GM23338 (cell line): ENCODE measurements around the gene CDCA7L. TPM values are rescaled to one million over a fixed set of nuclear protein-coding genes. Genes with fewer than 3 reads are reported as not detected.

Experiments
- ATAC-seq: fragments of 200-7000 bp; cut with Tn5 transposase; 3 replicates; pipeline ENCODE4 v1.9.1; 2020
- DNase-seq: peaks from one replicate; pipeline ENCODE4 v3.0.0-alpha.2; 2015; ENCODE audit warnings: low spot score
- H2AFZ ChIP-seq: fragments of 200-600 bp; sonication (generic); 2 replicates; pipeline ENCODE4 v1.8.0; 2016; ENCODE audit warnings: antibody characterized with exemption, mild to moderate bottlenecking, moderate library complexity
- H3F3A ChIP-seq: fragments of 200-600 bp; sonication (generic); replicated peaks from 2 replicates; pipeline ENCODE4 v1.8.0; 2017; ENCODE audit warnings: antibody characterized with exemption, mixed run types, low read depth
- H3K27ac ChIP-seq: fragments of 200-600 bp; sonication (generic); 2 replicates; pipeline ENCODE4 v1.6.1; 2016; ENCODE audit warnings: low read depth
- H3K27me3 ChIP-seq: fragments of 200-600 bp; sonication (generic); 2 replicates; pipeline ENCODE4 v1.8.0; 2016; ENCODE audit warnings: mild to moderate bottlenecking, mixed run types, moderate library complexity; ENCODE audit not compliant: insufficient read depth
- H3K36me3 ChIP-seq: fragments of 200-600 bp; sonication (generic); 2 replicates; pipeline ENCODE4 v1.8.0; 2016; ENCODE audit warnings: mild to moderate bottlenecking; ENCODE audit not compliant: insufficient read depth
- H3K4me1 ChIP-seq: fragments of 200-600 bp; sonication (generic); 2 replicates; pipeline ENCODE4 v1.8.0; 2016; ENCODE audit warnings: mild to moderate bottlenecking, moderate library complexity; ENCODE audit not compliant: insufficient read depth
- H3K4me2 ChIP-seq: fragments of 200-600 bp; sonication (generic); 2 replicates; pipeline ENCODE4 v1.7.1; 2017; ENCODE audit warnings: mixed run types
- H3K4me3 ChIP-seq: fragments of 200-600 bp; sonication (generic); 2 replicates; pipeline ENCODE4 v1.6.1; 2016; ENCODE audit warnings: mixed run types
- H3K79me2 ChIP-seq: fragments of 200-600 bp; sonication (generic); replicated peaks from 2 replicates; pipeline ENCODE4 v1.8.0; 2017; ENCODE audit warnings: mild to moderate bottlenecking; ENCODE audit not compliant: insufficient read depth
- H3K9me2 ChIP-seq: fragments of 200-600 bp; sonication (generic); 2 replicates; pipeline ENCODE4 v1.8.0; 2017; ENCODE audit not compliant: insufficient read depth
- H4K20me1 ChIP-seq: fragments of 200-600 bp; sonication (generic); replicated peaks from 2 replicates; pipeline ENCODE4 v1.8.0; 2017; ENCODE audit warnings: mild to moderate bottlenecking; ENCODE audit not compliant: insufficient read depth
- H3K27ac Mint-ChIP-seq: 2 replicates; pipeline ENCODE4 v1.8.0; 2020; ENCODE audit warnings: inconsistent platforms, mild to moderate bottlenecking, moderate library complexity, mixed read lengths
- H3K27me3 Mint-ChIP-seq: 3 replicates; pipeline ENCODE4 v1.8.0; 2022; ENCODE audit warnings: low read depth, mild to moderate bottlenecking, moderate library complexity, mixed read lengths, inconsistent platforms; ENCODE audit not compliant: insufficient read depth, poor library complexity
- H3K36me3 Mint-ChIP-seq: 3 replicates; pipeline ENCODE4 v1.8.0; 2021; ENCODE audit warnings: low read depth, mild to moderate bottlenecking, inconsistent platforms, moderate library complexity, mixed read lengths
- H3K4me1 Mint-ChIP-seq: 3 replicates; pipeline ENCODE4 v1.8.0; 2020; ENCODE audit warnings: mild to moderate bottlenecking, inconsistent platforms, mixed read lengths
- H3K4me3 Mint-ChIP-seq: 3 replicates; pipeline ENCODE4 v1.8.0; 2021; ENCODE audit warnings: moderate library complexity, mild to moderate bottlenecking, inconsistent platforms, mixed read lengths
- H3K9me3 Mint-ChIP-seq: 3 replicates; pipeline ENCODE4 v1.8.0; 2020; ENCODE audit warnings: moderate library complexity, mild to moderate bottlenecking, inconsistent platforms, mixed read lengths
- CREB1 ChIP-seq: fragments of 250-450 bp; sonication (Bioruptor Pico); IDR thresholded peaks from 2 replicates; pipeline ENCODE4 v1.5.0; 2020; ENCODE audit warnings: low read depth, mild to moderate bottlenecking, moderate library complexity
- EZH2phosphoT487 ChIP-seq: fragments of 200-600 bp; sonication (generic); IDR thresholded peaks from one replicate; pipeline ENCODE4 v1.8.1; 2018; ENCODE audit warnings: antibody characterized with exemption; ENCODE audit not compliant: unreplicated experiment
- NANOG ChIP-seq: IDR thresholded peaks from 2 replicates; pipeline ENCODE4 v1.6.1; 2016; ENCODE audit warnings: antibody characterized with exemption, borderline replicate concordance
- STAT1 ChIP-seq: IDR thresholded peaks from one replicate; pipeline ENCODE4 v1.6.1; 2016; ENCODE audit warnings: antibody characterized with exemption; ENCODE audit not compliant: unreplicated experiment
- ZNF114 ChIP-seq: fragments of 250-450 bp; sonication (Bioruptor Pico); IDR thresholded peaks from 2 replicates; pipeline ENCODE4 v1.5.0; 2020; ENCODE audit warnings: mild to moderate bottlenecking, moderate library complexity
- ZNF331 ChIP-seq: fragments of 250-450 bp; sonication (Bioruptor Pico); IDR thresholded peaks from 2 replicates; pipeline ENCODE4 v1.5.0; 2020; ENCODE audit warnings: low read depth, mild to moderate bottlenecking, moderate library complexity
- polyA plus RNA-seq: library from polyadenylated mRNA; unstranded; fragments of >200 nt; fragmentation: Nextera tagmentation; extraction: Ambion mirVana; gene quantifications from 2 replicates; pipeline ENCODE4 v1.2.1, GENCODE V29; 2016
- total RNA-seq: library from RNA; depleted of rRNA; stranded (reverse); fragments of >200 nt; shearing (Covaris generic); gene quantifications from 2 replicates; pipeline ENCODE4 v1.2.3, GENCODE V29; 2014
- TF ChIP-seq, protein P1 (sequence below): IDR thresholded peaks from 2 replicates; pipeline ENCODE4 v1.6.1; 2016; ENCODE audit warnings: antibody characterized with exemption
- TF ChIP-seq, protein P2 (sequence below), 2 experiments: fragments of 200-600 bp in 1 of 2; sonication (generic) in 1 of 2; conservative IDR thresholded peaks; 2 replicates each; pipeline versions ENCODE4 v1.5.1 to v1.6.1; 2016 to 2017; ENCODE audit warnings: antibody characterized with exemption in 2 of 2, low read depth in 2 of 2, mild to moderate bottlenecking in 2 of 2, moderate library complexity in 1 of 2
- TF ChIP-seq, protein P3 (sequence below): fragments of 250-450 bp; sonication (Bioruptor Pico); IDR thresholded peaks from 2 replicates; pipeline ENCODE4 v1.5.0; 2020; ENCODE audit warnings: mild to moderate bottlenecking, moderate library complexity

The CDCA7L gene
- total and polyA plus RNA-seq, 2 experiments from 2014 or later: 174 to 187 TPM

DNA sequence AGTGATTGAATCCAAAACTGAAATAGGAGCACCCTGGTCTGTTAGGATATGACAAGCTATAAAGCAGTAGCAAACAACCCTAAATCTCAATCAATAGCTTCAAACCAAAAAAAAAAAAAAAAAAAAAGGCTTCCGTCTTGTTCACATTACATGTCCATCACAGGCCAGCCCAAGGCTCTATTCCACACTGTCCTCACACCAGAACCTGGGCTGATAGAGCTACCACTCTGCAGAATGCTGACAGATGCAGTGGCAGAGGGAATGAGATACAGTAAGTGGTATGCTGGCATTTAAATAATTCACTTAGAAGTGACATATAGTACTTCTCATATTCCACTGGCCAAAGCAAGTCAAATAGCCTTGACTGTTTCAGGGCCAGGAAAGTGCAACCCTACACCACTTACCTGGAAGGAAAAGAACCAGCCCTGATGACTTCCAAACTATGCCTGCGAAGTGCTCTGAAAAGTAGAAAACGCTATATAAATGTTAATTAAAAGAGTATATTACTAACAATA, 5.8 kb downstream of the CDCA7L start (continued):
- TF ChIP-seq, protein P1, sequence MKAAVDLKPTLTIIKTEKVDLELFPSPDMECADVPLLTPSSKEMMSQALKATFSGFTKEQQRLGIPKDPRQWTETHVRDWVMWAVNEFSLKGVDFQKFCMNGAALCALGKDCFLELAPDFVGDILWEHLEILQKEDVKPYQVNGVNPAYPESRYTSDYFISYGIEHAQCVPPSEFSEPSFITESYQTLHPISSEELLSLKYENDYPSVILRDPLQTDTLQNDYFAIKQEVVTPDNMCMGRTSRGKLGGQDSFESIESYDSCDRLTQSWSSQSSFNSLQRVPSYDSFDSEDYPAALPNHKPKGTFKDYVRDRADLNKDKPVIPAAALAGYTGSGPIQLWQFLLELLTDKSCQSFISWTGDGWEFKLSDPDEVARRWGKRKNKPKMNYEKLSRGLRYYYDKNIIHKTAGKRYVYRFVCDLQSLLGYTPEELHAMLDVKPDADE: no peak
- TF ChIP-seq STAT1: no peak
- TF ChIP-seq, protein P2, sequence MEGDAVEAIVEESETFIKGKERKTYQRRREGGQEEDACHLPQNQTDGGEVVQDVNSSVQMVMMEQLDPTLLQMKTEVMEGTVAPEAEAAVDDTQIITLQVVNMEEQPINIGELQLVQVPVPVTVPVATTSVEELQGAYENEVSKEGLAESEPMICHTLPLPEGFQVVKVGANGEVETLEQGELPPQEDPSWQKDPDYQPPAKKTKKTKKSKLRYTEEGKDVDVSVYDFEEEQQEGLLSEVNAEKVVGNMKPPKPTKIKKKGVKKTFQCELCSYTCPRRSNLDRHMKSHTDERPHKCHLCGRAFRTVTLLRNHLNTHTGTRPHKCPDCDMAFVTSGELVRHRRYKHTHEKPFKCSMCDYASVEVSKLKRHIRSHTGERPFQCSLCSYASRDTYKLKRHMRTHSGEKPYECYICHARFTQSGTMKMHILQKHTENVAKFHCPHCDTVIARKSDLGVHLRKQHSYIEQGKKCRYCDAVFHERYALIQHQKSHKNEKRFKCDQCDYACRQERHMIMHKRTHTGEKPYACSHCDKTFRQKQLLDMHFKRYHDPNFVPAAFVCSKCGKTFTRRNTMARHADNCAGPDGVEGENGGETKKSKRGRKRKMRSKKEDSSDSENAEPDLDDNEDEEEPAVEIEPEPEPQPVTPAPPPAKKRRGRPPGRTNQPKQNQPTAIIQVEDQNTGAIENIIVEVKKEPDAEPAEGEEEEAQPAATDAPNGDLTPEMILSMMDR (conservative IDR thresholded peaks at IDR 0.05; ENCODE audit: low read depth in 2 of 2): no peak

DNA sequence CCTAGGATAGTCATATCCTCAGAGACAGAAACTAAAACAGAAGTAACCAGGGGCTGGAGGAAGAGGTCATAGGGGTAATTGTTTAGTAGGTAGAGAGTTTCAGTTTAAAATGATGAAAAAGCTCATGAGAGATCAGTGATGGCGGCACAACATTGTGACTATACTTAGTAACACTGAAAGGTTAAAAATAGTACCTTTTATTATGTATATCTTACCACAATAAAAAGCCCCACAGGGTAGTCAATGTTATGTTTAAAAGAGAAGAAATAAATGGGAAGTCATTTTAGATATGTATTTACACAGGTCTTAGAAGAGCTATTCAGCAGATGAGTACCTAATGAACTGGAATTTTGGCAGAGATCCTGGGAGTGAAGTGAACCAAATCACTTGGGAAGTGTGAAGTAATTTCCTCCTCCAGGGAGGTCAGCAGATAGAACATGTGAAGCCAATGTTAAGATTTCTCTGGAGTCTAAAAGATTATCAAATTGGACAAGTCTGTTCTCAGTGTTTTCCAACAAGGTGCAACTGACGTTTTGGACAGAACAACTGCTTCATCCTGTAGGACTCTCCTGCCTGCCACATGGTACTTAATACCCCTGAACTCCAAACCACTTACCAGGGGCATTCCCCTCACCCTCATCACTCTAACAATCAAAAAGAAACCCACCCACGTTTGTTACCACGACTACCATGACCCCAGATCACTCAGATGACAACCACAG, 6.4 kb downstream of the CDCA7L start:
- no peaks in the 10 kb centered on the region; the same call in 1 of the 2 replicates for H3K9me2 ChIP-seq
- H3K4me3 ChIP-seq: peak overlapping the region; percentile 13; the same call in 1 of the 2 replicates
- H3K4me3 Mint-ChIP-seq: no peak overlapping the region
- peaks cover 100% of the 10 kb centered on the region for H3K79me2 ChIP-seq
- peak overlapping the region; percentile 8; the same call in 1 of the 2 replicates for H3K27ac ChIP-seq
- H3K36me3 ChIP-seq: no peaks in the 10 kb centered on the region; the same call in 1 of the 2 replicates
- peaks cover 62% of the 10 kb centered on the region for H3K4me1 Mint-ChIP-seq
- H4K20me1 ChIP-seq: peaks cover 69% of the 10 kb centered on the region
- peak overlapping the region; percentile 66 for H3K4me2 ChIP-seq
- no peaks in the 10 kb centered on the region for H3F3A ChIP-seq
- H3K27me3 ChIP-seq: no peaks in the 10 kb centered on the region
- H3K4me1 ChIP-seq: peaks cover 54% of the 10 kb centered on the region
- DNase-seq: no peak
- ATAC-seq: no peak
- no peak overlapping the region for H2AFZ ChIP-seq
- H3K27ac Mint-ChIP-seq: 0 out of 2 replicates have a peak overlapping the region, but pooled peaks have one; percentile 4
- no peaks in the 10 kb centered on the region for H3K9me3 Mint-ChIP-seq
- peaks cover 2% of the 10 kb centered on the region for H3K27me3 Mint-ChIP-seq
- peaks cover 41% of the 10 kb centered on the region for H3K36me3 Mint-ChIP-seq
- TF ChIP-seq, protein P1: no peak
- TF ChIP-seq NANOG: no peak
- no peak for TF ChIP-seq STAT1
- no peak for TF ChIP-seq ZNF114 (CRISPR knock-in tag)
- no peak for TF ChIP-seq ZNF331 (CRISPR knock-in tag)
- TF ChIP-seq, protein P3, sequence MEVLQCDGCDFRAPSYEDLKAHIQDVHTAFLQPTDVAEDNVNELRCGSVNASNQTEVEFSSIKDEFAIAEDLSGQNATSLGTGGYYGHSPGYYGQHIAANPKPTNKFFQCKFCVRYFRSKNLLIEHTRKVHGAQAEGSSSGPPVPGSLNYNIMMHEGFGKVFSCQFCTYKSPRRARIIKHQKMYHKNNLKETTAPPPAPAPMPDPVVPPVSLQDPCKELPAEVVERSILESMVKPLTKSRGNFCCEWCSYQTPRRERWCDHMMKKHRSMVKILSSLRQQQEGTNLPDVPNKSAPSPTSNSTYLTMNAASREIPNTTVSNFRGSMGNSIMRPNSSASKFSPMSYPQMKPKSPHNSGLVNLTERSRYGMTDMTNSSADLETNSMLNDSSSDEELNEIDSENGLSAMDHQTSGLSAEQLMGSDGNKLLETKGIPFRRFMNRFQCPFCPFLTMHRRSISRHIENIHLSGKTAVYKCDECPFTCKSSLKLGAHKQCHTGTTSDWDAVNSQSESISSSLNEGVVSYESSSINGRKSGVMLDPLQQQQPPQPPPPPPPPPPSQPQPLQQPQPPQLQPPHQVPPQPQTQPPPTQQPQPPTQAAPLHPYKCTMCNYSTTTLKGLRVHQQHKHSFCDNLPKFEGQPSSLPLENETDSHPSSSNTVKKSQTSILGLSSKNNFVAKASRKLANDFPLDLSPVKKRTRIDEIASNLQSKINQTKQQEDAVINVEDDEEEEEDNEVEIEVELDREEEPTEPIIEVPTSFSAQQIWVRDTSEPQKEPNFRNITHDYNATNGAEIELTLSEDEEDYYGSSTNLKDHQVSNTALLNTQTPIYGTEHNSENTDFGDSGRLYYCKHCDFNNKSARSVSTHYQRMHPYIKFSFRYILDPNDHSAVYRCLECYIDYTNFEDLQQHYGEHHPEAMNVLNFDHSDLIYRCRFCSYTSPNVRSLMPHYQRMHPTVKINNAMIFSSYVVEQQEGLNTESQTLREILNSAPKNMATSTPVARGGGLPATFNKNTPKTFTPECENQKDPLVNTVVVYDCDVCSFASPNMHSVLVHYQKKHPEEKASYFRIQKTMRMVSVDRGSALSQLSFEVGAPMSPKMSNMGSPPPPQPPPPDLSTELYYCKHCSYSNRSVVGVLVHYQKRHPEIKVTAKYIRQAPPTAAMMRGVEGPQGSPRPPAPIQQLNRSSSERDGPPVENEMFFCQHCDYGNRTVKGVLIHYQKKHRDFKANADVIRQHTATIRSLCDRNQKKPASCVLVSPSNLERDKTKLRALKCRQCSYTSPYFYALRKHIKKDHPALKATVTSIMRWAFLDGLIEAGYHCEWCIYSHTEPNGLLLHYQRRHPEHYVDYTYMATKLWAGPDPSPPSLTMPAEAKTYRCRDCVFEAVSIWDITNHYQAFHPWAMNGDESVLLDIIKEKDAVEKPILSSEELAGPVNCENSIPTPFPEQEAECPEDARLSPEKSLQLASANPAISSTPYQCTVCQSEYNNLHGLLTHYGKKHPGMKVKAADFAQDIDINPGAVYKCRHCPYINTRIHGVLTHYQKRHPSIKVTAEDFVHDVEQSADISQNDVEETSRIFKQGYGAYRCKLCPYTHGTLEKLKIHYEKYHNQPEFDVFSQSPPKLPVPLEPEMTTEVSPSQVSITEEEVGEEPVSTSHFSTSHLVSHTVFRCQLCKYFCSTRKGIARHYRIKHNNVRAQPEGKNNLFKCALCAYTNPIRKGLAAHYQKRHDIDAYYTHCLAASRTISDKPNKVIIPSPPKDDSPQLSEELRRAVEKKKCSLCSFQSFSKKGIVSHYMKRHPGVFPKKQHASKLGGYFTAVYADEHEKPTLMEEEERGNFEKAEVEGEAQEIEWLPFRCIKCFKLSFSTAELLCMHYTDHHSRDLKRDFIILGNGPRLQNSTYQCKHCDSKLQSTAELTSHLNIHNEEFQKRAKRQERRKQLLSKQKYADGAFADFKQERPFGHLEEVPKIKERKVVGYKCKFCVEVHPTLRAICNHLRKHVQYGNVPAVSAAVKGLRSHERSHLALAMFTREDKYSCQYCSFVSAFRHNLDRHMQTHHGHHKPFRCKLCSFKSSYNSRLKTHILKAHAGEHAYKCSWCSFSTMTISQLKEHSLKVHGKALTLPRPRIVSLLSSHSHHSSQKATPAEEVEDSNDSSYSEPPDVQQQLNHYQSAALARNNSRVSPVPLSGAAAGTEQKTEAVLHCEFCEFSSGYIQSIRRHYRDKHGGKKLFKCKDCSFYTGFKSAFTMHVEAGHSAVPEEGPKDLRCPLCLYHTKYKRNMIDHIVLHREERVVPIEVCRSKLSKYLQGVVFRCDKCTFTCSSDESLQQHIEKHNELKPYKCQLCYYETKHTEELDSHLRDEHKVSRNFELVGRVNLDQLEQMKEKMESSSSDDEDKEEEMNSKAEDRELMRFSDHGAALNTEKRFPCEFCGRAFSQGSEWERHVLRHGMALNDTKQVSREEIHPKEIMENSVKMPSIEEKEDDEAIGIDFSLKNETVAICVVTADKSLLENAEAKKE (CRISPR knock-in tag): no peak
- no peak for TF ChIP-seq EZH2phosphoT487
- no peak for TF ChIP-seq CREB1 (CRISPR knock-in tag)
